HG03558 (cell line): ENCODE results near the gene MUSTN1.

ENCODE experiments used
- ATAC-seq: cut with Tn5 transposase; IDR thresholded peaks from one replicate; pipeline ENCODE4 v1.9.1; 2021; ENCODE audit warnings: moderate number of reproducible peaks; ENCODE audit not compliant: unreplicated experiment; ENCODE audit errors: extremely low read depth

MUSTN1 gene

DNA sequence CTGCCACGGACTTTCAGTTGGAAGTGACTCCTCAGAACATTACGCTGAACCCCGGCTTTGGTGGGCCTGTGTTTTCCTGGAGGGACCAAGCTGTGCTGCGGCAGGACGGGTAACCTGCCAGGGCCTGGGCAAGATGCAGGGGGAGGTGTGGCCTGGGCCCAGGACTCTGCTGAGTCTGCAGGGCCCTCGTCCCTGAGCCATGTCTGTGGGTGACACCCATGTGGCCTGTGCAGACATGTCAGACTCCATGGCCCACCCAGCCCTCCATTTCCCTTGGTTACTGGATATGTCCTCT lies 45.1 kb downstream of the MUSTN1 start:
- ATAC-seq = no peak

DNA sequence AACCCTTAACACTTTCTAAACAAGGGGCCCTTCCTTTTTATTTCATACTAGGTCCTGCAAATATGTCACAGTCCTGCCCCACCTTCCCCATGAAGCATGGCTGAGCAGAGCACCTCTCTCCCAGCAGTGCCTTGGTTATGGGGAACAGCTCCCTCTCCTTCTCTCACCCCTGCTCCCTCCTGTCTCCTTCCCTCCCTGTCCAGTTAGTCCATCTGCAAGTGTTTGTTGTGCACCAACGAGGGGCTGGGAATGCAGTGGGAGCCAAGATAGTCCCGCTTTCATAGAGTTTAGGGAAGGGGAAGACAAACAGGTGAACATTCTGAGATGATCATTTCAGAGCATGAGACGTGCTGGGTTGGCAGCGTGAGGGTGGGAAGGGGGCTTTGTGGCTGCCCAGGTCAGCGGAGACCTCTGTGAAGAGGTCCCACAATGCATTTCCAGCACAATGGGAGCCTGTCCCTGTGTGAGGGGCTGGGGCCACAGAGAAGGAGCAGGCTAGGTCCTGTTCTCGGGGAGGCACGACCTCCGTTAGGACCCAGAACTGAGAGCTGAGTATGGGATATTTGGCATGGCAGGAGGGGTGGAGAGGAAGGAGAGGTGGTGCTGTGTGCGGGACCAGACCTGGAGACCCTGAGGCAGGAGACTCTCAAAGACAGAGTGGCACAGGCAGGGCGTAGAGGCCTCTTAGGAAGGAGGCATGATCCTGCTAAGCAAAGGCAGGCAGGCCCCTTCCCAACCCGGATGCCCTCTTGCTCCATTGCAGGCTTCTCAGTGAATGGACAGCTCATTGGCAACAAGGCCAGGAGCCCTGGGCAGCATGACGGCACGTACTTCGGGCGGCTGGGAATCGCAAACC lies 45.7 kb downstream of the MUSTN1 start:
- ATAC-seq = no peak

DNA sequence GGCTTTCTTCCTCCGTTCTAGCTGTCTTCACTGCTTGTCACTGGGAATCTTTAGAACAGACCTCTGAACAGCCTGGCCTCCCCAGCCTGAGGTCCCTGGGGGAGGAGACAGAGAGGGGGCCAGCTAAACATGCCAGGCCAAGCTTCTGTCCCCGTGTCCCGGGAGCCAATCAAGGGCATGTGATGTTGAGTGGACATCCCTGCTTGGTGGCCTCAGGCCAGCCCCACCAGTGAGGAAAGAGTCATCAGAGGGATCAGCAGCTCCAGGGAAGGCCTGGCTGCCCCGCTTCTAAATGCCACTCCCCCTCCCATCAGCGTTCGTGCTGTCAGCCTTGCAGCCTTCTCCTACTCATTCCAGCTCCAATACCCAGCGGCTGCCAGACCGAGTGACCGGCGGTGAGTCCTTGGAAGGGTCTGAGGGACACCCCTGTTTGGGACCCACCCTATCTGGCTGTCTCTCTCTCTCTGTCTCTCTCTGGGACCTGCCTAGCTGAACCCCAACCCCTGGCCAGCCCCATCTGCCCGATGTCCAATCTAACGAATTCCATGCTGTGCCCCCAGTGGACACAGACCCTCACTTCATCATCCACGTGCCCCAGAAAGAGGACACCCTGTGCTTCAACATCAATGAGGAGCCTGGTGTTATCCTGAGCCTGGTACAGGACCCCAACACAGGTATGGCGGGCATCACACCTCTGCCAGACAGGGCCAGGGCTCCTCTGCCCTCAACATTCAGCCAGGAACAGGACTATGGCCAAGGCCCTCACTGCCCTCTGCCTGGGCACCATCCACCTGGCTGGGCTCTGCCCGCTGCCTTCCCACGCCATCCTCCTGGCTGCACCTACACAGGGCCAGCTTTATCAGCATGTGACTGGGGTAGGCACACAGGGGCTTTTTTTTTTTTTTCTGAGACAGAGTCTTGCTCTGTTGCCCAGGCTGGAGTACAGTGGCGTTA lies 46.9 kb downstream of the MUSTN1 start:
- ATAC-seq = no peak

DNA sequence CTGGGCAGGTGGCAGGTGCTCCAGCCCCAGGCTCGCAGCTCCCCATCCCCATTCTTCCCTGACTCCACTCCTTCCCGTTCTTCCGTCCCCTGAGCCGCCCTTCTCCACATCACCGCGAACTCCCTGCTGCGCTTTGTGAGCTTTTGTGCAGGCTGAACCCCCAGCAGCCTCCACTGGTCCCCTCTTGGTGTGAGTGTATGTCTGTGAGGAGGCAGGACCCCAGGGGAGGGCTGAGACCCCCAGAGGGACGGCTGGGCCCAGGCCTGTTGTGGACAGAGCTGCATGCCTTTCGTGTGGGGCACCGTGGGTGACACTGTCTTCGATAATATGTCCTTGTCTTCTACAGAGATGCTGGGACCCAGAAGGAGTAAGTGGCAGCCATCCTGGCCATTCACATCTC lies 47.6 kb downstream of the MUSTN1 start:
- no peak for ATAC-seq

DNA sequence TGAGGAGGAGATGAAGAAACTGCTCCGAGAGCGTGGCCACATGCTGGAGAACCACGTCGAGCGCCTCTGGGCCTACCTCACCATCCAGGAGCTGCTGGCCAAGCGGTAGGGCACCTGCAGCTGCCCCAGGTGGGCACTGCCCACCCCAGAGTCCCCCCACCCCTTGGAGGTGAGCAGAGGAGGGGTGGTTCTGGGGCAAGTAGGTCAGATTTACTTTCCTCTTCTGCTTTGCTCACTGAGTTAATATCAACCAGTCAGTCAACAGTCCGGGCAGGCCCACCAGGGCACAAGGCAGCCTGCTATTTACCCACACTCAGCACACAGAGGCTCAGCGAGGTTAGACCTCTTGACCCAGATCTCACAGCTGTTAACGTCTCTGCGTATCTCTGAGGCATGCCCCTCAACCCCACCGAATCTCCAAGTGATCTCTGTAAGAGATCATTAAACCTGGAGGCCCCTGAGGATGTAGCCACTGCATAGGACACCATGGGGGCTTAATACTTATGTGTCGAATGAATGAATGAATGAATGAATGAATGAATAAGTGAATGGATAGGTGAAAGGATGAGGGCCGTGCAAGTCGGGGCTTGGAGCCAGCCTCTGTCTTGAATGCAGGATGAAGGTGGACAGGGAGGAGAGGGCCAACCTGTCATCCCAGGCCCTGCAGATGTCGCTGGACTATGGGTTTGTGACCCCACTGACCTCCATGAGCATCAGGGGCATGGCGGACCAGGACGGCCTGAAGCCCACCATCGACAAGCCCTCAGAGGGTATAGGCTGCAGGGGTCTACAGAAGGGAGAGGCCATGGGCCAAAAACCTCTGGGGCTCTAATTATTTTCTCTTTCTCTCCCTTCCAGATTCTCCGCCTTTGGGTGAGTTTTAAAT lies 48.2 kb downstream of the MUSTN1 start:
- no peak for ATAC-seq

DNA sequence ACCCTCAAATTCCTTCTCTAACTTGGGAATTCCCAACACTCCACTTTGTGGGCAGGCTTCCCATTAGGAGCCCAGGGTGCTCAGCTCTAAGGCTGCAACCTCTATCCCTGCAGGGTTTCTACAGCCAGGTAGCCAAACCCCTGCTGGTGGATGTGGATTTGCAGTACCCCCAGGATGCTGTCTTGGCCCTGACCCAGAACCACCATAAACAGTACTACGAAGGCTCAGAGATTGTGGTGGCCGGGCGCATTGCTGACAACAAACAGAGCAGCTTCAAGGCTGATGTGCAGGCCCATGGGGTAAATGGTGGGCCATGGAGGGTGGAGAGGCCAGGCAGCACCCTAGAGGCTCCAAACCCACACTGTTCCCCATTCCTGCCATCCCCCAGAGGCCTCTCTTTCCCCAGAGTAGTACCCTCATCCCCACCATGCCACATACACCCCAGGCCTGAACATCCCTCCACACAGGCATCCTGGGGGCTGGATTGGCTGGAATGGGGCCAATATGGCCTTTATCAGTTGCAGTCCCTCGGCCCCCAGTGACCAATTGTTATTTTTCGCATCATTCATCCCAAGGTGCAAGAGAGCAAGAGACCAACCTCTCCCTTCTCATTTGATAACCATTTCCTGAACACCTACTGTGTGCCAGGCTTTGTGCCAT lies 49.8 kb downstream of the MUSTN1 start:
- no peak for ATAC-seq

DNA sequence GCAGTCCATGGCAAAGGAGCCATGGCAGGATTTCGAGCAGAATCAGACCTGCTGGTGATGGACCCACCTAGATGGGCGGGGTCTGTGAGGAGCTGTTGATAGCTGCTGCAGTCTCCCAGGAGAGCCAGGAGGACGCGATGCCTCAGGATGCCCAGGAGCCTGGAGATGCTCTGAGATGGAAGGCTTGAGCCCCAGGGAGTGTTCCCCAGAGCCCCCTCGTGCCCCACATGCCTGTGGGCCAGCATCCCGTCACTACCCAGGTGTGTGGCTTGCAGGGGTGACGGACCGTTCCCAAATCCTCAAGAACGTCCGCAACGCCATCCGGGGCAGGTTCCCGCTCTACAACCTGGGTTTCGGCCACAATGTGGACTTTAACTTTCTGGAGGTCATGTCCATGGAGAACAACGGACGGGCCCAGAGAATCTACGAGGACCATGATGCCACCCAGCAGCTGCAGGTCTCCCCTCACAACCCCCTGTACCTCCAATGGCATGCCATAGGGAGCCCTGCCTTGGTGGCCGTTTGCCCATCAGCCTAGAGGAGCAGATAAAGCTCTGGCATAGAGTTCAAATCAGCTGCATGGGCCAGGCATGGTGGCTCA lies 50.7 kb downstream of the MUSTN1 start:
- ATAC-seq = no peak

DNA sequence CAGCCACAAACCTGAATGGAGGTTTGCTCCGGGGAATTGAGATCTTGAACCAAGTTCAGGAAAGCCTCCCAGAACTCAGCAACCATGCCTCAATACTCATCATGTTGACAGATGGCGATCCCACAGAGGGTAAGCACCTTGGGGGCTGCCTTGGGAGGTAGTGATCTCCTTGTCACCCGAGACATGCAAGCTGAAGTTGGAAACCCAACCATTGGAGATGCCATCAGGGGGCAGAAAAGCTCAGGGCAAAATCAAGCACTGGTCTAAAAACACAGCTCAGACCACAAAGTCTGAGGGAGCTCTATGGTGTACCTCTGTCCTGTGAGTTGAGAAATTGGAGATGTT lies 51.6 kb downstream of the MUSTN1 start:
- no peak for ATAC-seq
